ENCODE data around the gene KCNK1. TPM values are rescaled to one million over a fixed set of nuclear protein-coding genes. Genes with fewer than 3 reads are reported as not detected.

KCNK1 gene
- 1 to 10 TPM; 6.7 to 8.2 (median 7.4) TPM for polyA plus RNA-seq (ENCODE audit: insufficient read length in 4 of 4)

- DNase-seq (ENCODE audit: low read depth in 4 of 4, low spot score in 2 of 4), result peak in 2 of 4 donors; percentile 71 to 72
These were observed at the start of gene KCNK1 for GRCh38 chr1:233613252-233614172. KCNK1 (plus strand) TSS chr1:233614106; CDS start chr1:233614172, 66 bp downstream.

GRCh38 chr1:233565313-233565712 is 48.6 kb upstream of the KCNK1 start:
- no peak for DNase-seq (ENCODE audit: low read depth in 4 of 4, low spot score in 2 of 4)

GRCh38 chr1:233566886-233567285 is 47.0 kb upstream of the KCNK1 start:
- DNase-seq (ENCODE audit: low read depth in 4 of 4, low spot score in 2 of 4), result no peak

GRCh38 chr1:233569636-233570035 is 44.3 kb upstream of the KCNK1 start:
- no peak for DNase-seq (ENCODE audit: low read depth in 4 of 4, low spot score in 2 of 4)

- no peak for DNase-seq (ENCODE audit: low read depth in 4 of 4, low spot score in 2 of 4)
These were observed 43.7 kb upstream of the KCNK1 start for GRCh38 chr1:233570216-233570615.

- no peak for DNase-seq (ENCODE audit: low read depth in 4 of 4, low spot score in 2 of 4)
These were observed 43.2 kb upstream of the KCNK1 start for GRCh38 chr1:233570706-233571105.

- DNase-seq (ENCODE audit: low read depth in 4 of 4, low spot score in 2 of 4), result no peak
These were observed 41.0 kb upstream of the KCNK1 start for GRCh38 chr1:233572896-233573295.

GRCh38 chr1:233575450-233575849 is 38.5 kb upstream of the KCNK1 start:
- no peak for DNase-seq (ENCODE audit: low read depth in 4 of 4, low spot score in 2 of 4)

GRCh38 chr1:233582439-233582838 is 31.5 kb upstream of the KCNK1 start:
- DNase-seq (ENCODE audit: low read depth in 4 of 4, low spot score in 2 of 4), result no peak

- no peak for DNase-seq (ENCODE audit: low read depth in 4 of 4, low spot score in 2 of 4)
These were observed 29.5 kb upstream of the KCNK1 start for GRCh38 chr1:233584376-233584775.

GRCh38 chr1:233584931-233585330 is 29.0 kb upstream of the KCNK1 start:
- no peak for DNase-seq (ENCODE audit: low read depth in 4 of 4, low spot score in 2 of 4)

GRCh38 chr1:233586301-233586700 is 27.6 kb upstream of the KCNK1 start:
- no peak for DNase-seq (ENCODE audit: low read depth in 4 of 4, low spot score in 2 of 4)

- DNase-seq (ENCODE audit: low read depth in 4 of 4, low spot score in 2 of 4), result no peak
These were observed 26.7 kb upstream of the KCNK1 start for GRCh38 chr1:233587196-233587595.

GRCh38 chr1:233587958-233588799 is 25.7 kb upstream of the KCNK1 start:
- DNase-seq (ENCODE audit: low read depth in 4 of 4, low spot score in 2 of 4), result no peak

GRCh38 chr1:233597489-233597901 is 16.4 kb upstream of the KCNK1 start:
- no peak for DNase-seq (ENCODE audit: low read depth in 4 of 4, low spot score in 2 of 4)

GRCh38 chr1:233598891-233599541 is 14.9 kb upstream of the KCNK1 start:
- no peak for DNase-seq (ENCODE audit: low read depth in 4 of 4, low spot score in 2 of 4)

GRCh38 chr1:233599542-233600073 is 14.3 kb upstream of the KCNK1 start:
- no peak for DNase-seq (ENCODE audit: low read depth in 4 of 4, low spot score in 2 of 4)

GRCh38 chr1:233600488-233600887 is 13.4 kb upstream of the KCNK1 start:
- no peak for DNase-seq (ENCODE audit: low read depth in 4 of 4, low spot score in 2 of 4)

- no peak for DNase-seq (ENCODE audit: low read depth in 4 of 4, low spot score in 2 of 4)
These were observed 10.4 kb upstream of the KCNK1 start for GRCh38 chr1:233603478-233603877.

GRCh38 chr1:233605205-233605604 is 8.7 kb upstream of the KCNK1 start:
- DNase-seq (ENCODE audit: low read depth in 4 of 4, low spot score in 2 of 4), result no peak

- DNase-seq (ENCODE audit: low read depth in 4 of 4, low spot score in 2 of 4), result no peak
These were observed 7.1 kb upstream of the KCNK1 start for GRCh38 chr1:233606813-233607212.
